ENCODE measurements around the gene BLMH.

DNA sequence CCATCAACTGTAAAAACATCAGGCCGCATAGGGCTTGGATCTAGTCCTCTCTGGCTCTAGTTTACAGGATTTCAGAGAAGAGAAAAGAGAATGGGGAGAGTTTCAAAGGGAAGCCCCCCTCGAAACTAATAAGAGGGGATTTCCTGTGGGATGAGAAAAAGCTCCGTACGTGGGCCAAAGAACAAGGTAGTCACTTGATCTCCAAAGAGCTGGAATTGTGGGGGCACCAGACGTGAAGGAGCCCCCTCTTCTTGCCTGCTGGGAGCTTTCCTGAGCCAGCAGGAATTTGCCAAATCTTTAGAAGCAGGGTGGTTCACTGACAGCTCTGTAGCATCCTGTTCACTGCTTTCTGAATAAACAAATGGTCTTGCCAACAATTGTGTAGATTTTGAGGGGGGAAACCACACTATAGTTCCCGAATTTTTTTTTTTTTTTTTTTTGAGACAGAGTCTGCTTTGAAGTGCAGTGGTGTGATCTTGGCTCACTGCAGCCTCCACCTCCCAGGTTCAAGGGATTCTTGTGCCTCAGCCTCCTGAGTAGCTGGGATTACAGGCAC, 49.1 kb upstream of the BLMH start:
- TF ChIP-seq, protein P1, sequence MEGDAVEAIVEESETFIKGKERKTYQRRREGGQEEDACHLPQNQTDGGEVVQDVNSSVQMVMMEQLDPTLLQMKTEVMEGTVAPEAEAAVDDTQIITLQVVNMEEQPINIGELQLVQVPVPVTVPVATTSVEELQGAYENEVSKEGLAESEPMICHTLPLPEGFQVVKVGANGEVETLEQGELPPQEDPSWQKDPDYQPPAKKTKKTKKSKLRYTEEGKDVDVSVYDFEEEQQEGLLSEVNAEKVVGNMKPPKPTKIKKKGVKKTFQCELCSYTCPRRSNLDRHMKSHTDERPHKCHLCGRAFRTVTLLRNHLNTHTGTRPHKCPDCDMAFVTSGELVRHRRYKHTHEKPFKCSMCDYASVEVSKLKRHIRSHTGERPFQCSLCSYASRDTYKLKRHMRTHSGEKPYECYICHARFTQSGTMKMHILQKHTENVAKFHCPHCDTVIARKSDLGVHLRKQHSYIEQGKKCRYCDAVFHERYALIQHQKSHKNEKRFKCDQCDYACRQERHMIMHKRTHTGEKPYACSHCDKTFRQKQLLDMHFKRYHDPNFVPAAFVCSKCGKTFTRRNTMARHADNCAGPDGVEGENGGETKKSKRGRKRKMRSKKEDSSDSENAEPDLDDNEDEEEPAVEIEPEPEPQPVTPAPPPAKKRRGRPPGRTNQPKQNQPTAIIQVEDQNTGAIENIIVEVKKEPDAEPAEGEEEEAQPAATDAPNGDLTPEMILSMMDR (IDR thresholded peaks at IDR 0.05; ENCODE audit: extremely low read depth in 1 of 2, insufficient read depth in 1 of 2, low read depth in 1 of 2, low read length in 2 of 2): no peak
- TF ChIP-seq POLR2A (IDR thresholded peaks at IDR 0.05; ENCODE audit: low read depth, low read length): no peak

Measured in endothelial cell of umbilical vein (primary cell).